ENCODE results near the gene ARMC5. TPM values are rescaled to one million over a fixed set of nuclear protein-coding genes. Genes with fewer than 3 reads are reported as not detected.

The ARMC5 gene
- total and polyA plus RNA-seq, 3 donors from 2014 or later = 11.0 to 21.3 (median 19.1) TPM

DNA sequence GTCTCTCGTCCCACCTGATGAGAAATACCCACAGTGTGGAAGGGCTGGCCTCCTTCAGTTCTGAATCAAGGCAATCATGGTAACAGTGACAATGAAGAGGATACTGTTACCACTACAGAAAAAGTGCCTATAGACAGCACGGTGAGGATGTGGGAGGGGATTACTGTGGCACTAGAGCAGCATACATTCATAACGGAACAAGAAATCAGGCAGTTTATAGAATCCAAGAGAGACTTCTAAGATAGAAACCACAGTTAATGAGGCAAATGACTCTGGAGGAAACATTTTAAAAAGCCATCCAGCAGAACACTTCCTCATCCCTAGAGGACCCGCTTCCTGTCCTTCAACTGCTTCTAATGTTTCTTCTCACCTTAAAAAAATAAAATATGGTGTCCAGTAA lies 46.2 kb downstream of the ARMC5 start:
- H3K4me3 ChIP-seq = no peak overlapping the region
- H3K4me1 ChIP-seq = peaks cover 23% of the 10 kb centered on the region
- no peak overlapping the region for H3K27ac ChIP-seq
- H3K36me3 ChIP-seq (ENCODE audit: low read depth, missing control alignments) = no peaks in the 10 kb centered on the region
- intact Hi-C loops (cut with DNase I; ENCODE audit: low total_unique reads) = no loop called here
- no peak for DNase-seq
- 61 to 75% methylated on average over 4 of the region's 4 CpGs for WGBS, 2 donors
- H3K9me3 ChIP-seq = no peaks in the 10 kb centered on the region
- H3K27me3 ChIP-seq = no peaks in the 10 kb centered on the region
- no peak for TF ChIP-seq CTCF (IDR thresholded peaks at IDR 0.05)
- no peak for TF ChIP-seq POLR2A (IDR thresholded peaks at IDR 0.05)

- Histone ChIP-seq H3K36me3 (ENCODE audit: low read depth, missing control alignments) (no peaks in the 10 kb centered on the region), H3K4me3 (peak overlapping the region; percentile 100), H3K27me3 (no peaks in the 10 kb centered on the region), H3K9me3 (no peaks in the 10 kb centered on the region), H3K27ac (peak overlapping the region; percentile 94), H3K4me1 (peaks cover 23% of the 10 kb centered on the region)
- TF ChIP-seq CTCF (IDR thresholded peaks at IDR 0.05) = no peak
- no peak for TF ChIP-seq POLR2A (IDR thresholded peaks at IDR 0.05)
- no peak for DNase-seq
- intact Hi-C loops (cut with DNase I; ENCODE audit: low total_unique reads) = no loop called here
- WGBS, 2 donors = 0 to 1% methylated on average over 8 to 12 of the region's 12 CpGs
Measured at GRCh38 chr16:31507617-31507928, 48.3 kb downstream of the ARMC5 start.

GRCh38 chr16:31507929-31508705 lies 48.8 kb downstream of the ARMC5 start, which contains the start of gene RUSF1:
Gene RUSF1 (minus strand): TSS chr16:31508391. CDS start chr16:31508373, 18 bp downstream.
- Histone ChIP-seq H3K9me3 (no peaks in the 10 kb centered on the region), H3K27me3 (no peaks in the 10 kb centered on the region), H3K36me3 (ENCODE audit: low read depth, missing control alignments) (no peaks in the 10 kb centered on the region), H3K4me3 (peak within 1 kb of the TSS; percentile 100), H3K27ac (peak within 1 kb of the TSS; percentile 94), H3K4me1 (peaks cover 23% of the 10 kb centered on the region)
- DNase-seq = peak; percentile 96
- TF ChIP-seq POLR2A (IDR thresholded peaks at IDR 0.05) (peak; percentile 45), CTCF (IDR thresholded peaks at IDR 0.05) (no peak)
- WGBS, 2 donors = 0% methylated on average over 16 to 47 of the region's 65 CpGs
- intact Hi-C loops (cut with DNase I; ENCODE audit: low total_unique reads) = no loop called here

GRCh38 chr16:31508706-31509195 lies 49.5 kb downstream of the ARMC5 start:
- Histone ChIP-seq H3K27ac (peak overlapping the region; percentile 94), H3K4me1 (peaks cover 23% of the 10 kb centered on the region), H3K4me3 (peak overlapping the region; percentile 100), H3K27me3 (no peaks in the 10 kb centered on the region), H3K9me3 (no peaks in the 10 kb centered on the region), H3K36me3 (ENCODE audit: low read depth, missing control alignments) (no peaks in the 10 kb centered on the region)
- TF ChIP-seq POLR2A (IDR thresholded peaks at IDR 0.05) = no peak
- WGBS, 2 donors = 3 to 7% methylated on average over 6 of the region's 6 CpGs
- DNase-seq = no peak
- intact Hi-C loops (cut with DNase I; ENCODE audit: low total_unique reads) = no loop called here

GRCh38 chr16:31513126-31513525 lies 53.8 kb downstream of the ARMC5 start:
- no peaks in the 10 kb centered on the region for H3K9me3 ChIP-seq
- no peaks in the 10 kb centered on the region for H3K36me3 ChIP-seq (ENCODE audit: low read depth, missing control alignments)
- 75 to 93% methylated on average over 6 of the region's 6 CpGs for WGBS, 2 donors
- H3K27me3 ChIP-seq = no peaks in the 10 kb centered on the region
- intact Hi-C loops (cut with DNase I; ENCODE audit: low total_unique reads) = no loop called here
- no peak for DNase-seq
- TF ChIP-seq CTCF (IDR thresholded peaks at IDR 0.05) (no peak), POLR2A (IDR thresholded peaks at IDR 0.05) (no peak)
- no peak overlapping the region for H3K27ac ChIP-seq
- peaks cover 9% of the 10 kb centered on the region for H3K4me1 ChIP-seq
- no peak overlapping the region for H3K4me3 ChIP-seq
